ENCODE measurements around the gene MSX2. TPM values are rescaled to one million over a fixed set of nuclear protein-coding genes. Genes with fewer than 3 reads are reported as not detected.

The MSX2 gene
- total RNA-seq, 1 donor from 2014 or later: 0.13 TPM

DNA sequence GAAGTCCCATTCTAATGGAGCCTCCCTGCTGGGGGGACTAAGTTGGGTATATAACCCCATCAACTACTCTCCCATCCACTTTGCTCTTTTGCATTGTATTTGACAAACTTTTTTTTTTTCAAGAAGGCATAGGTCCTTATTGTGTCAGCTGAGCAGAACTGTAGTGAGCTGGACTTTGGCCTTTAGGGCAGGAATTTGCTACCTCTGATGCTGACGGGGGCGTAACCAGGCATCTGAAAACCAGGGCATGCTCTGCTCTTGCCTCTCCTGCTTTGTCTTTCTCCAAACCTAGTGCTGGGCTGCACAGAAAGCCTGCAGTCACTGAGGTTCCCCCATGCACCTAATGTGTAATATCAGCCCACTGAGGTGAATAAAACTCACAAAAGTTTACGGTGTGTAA, 49.0 kb downstream of the MSX2 start:
- DNase-seq (ENCODE audit: low read depth in 2 of 2): no peak

DNA sequence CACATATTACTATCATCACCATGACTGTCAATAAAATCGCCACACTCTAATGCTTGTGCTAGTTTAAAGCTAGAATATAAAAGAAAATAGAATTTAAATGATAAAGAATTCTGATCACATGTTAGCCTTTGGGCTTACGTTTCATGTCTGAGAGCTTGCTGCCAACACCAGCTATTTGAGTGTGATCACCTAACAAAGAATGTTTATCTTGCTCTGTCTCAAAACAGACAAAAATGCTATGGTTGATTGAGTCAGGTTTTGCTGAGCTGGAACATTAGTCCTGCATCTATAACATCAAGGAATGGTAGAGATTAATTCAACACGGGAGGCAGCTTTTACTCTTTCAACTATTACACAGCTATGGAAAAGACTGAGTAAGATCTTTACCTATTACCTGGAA, 50.7 kb downstream of the MSX2 start:
- no peak for DNase-seq (ENCODE audit: low read depth in 2 of 2)

DNA sequence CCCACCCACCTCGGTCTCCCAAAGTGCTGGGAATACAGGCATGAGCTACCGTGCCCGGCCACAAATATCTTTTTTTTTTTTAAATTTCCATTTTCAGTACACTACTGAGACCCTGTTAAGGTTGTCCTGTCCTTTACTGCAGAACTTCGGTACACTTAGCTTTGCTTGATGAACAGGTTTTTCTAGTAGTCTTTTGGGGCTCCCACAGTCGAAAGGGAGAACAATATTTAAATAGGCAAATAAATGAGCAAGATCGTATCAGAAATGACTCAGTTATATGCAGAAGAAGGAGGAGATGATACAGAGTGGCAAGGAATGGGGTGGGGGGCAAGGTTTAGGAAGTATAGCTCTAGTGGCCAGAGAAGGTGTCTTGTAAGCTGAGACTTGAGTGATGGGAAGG, 52.7 kb downstream of the MSX2 start:
- no peak for DNase-seq (ENCODE audit: low read depth in 2 of 2)

DNA sequence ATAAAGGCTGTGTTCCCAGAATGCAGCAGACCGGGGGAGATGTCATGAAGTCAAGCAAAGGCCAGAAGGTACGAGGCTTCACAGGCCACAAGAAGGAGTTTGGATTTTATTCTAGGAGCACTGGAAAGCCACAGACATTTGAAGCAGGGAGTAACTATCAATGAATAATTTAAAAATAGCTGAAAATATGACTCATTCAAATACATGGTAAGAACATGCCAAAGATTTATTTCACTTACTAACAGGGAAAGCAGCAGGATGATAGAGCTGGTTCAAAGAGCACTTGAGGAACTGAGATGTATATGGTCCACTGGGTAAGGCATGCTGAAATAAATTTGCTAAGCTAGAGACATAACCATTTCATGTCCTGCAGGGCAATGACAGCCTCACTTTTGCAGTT, 53.2 kb downstream of the MSX2 start:
- no peak for DNase-seq (ENCODE audit: low read depth in 2 of 2)

All from dermis microvascular lymphatic vessel endothelial cell (primary cell).